NOMO-1 (cell line): Measurements from ENCODE around the gene LCNL1.
A peak's percentile ranks its signal among the peaks of the same experiment; 100 is the strongest.
"Not testable (repeated sequence)": the region's sequence is repeated elsewhere in the genome, so short reads cannot be mapped to it uniquely, and the experiment has no call there.

Experiments used
- DNase-seq, 2 experiments: peaks; one replicate each; lab custom pipeline; 2025; ENCODE audit not compliant: unreplicated experiment in 2 of 2; lab: John Stamatoyannopoulos, UW

Gene LCNL1

DNA sequence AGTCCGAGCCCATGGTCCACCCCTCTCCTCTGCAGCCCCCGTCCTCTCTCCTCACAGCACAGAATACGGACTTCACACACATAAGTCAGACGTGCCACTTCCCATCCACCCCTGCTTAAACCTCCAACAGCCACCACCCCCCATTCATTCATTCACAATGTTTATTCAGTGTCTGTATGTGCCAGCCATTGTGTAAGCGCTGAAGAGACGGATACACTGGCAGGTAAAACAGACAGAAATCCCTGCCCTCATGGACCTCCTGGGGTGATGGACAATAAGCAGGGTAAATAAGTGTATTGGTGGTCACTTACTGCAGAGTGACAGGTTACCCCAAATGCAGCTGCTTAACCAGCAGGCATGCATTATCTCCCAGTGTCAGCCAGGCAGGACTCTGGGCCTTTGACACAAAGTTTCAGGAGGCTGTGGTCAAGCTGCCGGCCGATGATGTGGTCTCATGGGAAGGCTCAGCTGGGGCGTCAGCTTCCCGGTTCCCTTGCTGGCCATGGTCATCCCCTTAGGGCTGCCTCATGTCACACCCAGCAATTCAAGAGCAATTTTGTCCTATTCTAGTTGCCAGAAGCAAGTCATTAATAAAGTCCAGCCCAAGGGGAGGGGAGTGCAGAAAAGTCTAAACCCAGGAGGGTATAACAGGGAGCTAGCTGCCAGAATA is 7.6 kb downstream of the LCNL1 start:
- no peak for DNase-seq

DNA sequence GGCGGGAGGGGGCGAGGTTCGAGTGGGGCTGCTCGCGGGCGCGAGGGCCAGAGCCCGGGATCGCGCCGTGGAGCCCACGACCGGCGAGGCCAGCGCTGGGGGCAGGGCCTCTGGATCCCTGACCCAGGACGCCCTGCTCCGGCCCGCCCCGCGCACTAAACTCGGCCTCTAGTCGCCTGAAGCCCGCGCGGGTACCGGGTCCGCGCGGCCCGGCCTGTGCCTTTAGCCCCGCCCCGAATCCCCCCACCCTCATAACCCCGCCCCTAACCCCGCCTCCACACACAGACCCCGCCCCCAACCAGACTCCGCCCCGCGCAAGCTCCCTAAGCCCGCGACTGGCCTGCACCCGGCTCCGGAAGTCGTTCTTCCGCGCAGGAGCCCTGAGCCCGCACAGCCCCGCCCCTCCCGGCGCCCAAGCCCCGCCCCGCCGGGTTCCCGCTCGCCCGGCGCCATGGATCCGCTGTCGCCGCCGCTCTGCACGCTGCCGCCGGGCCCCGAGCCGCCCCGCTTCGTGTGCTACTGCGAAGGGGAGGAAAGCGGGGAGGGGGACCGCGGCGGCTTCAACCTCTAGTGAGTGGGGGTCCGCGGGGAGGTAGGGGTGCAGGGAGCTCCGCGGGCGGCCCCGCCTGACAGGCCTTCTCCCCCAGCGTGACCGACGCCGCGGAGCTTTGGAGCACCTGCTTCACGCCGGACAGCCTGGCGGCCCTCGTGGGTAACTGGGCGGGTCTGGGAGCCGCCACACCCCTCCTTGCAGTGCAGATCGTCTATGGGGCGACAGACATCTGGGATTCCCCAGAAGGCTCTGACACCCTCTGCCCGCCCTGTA is 9.4 kb downstream of the LCNL1 start, which contains the start of gene PAXX:
PAXX (plus strand) TSS at position 430 of the 826 bp plus-strand sequence; CDS start at position 452, 22 bp downstream.
- DNase-seq = peak; percentile 88 to 98

DNA sequence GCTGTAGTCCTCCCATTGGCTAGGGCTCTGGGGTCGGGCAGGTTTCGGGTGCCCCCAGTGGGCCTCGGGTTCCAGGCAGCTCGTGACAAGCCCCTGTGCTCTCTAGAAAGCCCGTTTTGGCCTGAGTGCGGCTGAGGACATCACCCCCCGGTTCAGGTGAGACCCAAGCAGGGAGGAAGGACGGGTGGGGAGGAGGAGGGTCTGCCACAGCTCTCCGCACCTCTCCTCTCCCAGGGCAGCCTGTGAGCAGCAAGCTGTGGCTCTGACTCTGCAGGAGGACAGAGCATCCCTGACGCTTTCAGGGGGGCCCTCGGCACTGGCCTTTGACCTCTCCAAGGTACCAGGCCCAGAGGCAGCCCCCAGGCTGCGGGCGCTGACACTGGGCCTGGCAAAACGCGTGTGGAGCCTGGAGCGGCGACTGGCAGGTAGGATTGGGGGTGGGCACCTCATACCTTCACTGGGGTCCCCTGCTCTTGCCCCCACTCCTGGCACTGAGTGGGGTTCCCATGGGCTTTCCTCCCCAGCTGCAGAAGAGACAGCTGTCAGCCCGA is 10.1 kb downstream of the LCNL1 start:
- no peak for DNase-seq

DNA sequence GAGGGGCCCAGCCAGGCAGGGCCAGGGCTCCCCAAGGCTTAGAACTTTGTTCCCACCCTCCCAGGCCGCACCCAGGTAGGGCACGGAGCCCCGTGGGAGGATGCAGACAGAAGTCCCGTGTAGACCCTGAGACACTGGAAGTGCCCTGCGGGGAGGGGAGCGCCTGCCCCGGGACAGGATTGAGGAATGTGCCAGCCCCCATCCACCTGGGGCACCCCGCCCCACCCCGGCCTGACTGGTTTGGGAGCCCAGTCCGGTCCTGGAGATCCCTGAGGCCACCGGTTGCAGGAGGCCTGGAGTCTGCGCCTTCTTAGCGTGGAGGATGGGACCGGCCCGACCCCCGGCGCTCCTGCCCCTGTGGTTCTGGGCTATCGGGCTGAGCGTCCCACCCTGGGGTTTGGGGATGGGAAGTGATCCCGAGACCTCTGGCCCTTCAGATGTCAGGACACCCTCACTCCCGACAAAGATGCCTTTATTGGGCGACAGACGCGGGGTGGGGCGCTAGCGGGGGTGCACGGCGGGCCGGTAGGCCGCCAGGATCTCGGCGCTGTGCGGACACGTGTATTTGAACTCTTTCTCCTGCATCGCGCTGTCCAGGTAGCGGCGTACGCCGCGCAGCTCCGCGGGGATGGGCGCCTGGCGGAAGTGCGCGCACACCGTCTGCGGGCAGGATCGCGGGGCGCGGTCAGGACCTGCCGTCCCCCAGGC is 11.5 kb downstream of the LCNL1 start:
- no peak for DNase-seq

DNA sequence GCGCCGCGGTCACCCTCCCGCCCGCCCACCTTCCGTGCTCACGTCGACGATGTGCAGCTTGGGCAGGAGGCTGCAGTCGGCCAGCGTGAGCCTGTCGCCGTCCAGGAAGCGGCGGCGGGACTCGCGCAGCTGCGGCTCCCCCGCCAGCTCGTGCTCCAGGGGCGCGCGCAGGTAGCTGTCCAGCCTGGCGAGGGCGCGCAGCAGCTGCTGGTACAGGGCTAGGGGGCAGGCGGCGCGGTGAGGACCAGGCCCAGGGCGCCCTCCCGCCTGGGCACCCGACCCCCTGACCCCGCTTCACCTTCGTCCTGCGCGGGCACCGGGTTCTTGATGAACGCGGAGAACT is 12.1 kb downstream of the LCNL1 start:
- no peak for DNase-seq

DNA sequence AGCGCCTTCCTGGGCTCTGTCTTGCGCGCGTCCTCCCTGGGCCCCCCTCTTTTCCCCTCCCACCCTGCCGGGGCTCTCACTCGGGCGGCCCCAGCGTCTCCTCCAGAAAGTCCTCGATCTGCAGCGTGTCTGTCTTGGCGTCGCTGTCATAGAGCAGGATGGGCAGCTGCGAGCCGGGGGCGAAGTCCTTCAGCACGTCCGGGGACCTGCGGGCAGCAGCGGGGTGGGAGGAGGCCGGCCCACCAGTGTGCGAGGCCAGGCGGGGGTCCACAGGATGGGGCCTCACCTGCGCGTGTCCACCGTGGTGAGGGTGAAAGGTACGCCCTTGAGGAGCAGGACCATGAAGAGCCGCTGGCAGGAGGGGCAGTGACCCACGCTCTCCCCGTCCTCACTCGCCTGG is 12.6 kb downstream of the LCNL1 start:
- DNase-seq = no peak

DNA sequence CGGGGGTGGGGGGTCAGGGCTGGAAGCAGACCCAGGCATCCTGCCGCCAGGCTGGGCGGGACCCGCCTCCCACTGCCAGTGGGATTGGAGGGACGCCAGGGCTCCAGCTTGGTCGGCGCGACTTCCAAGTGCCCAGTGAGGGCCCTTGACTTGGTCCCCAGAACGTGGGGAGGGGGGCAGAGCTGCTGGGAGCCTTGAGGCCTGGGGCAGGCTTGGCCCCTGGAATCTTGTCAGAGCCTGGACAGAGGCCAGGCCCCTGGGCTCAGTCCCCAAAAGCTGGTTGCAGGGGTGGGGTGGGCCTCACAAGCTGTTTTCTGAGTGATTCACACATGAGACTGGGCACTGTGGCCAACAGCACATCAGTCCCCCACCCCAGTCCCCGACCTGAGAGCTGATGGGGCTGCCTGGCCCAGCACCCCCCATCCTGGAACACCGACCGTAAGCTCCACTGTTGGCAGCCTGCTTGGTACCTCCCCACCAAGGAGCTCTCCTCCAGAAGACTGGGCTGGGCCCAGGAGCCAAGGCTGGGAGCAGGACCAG is 13.0 kb downstream of the LCNL1 start:
- DNase-seq = no peak

DNA sequence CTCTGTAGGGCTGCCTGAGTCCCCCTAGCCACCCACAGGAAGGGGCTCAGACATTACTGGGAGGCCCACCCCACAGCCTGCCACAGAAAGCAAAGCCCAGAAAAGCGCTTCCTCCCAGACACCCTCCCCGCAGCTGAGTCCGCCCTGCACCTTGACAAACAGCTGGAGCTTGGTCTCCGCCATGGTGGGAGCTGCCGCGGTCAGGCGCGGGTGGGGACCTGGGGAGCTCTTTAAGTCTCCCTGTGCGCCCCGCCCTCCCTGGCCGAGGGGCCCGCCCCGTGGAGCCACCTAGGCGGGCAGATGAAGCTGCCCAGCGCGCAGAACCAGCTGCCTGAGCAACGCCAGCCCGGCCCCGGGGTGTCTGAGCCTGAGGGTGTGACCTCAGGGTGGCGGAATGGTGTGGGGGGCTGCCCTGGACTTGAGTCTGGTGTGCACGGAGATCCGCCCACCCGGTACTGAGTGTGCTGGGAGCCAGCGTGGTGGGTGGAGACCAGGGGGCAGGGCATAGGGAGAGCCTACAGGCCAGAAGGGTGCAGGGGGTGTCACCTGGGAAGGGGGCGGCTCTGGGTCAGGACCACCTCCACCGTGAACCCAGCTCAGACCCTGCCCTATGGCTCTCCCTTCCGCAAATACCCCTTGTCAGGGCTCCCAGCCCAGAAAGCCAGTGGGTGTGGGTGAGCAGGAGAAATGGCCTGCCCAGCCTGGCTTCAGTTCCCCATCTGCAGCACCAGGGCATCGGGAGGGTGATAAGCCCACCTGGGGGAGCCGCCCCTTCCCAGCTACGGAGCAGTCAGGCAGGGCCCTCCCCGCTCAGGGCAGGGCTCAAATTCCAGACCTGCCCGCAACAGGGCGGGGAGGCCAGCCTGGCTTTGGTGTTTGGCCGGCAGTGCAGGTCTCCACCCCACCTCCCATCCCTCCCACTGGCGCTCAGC is 13.8 kb downstream of the LCNL1 start, which contains the start of gene CLIC3:
CLIC3 (minus strand) TSS at position 208 of the 932 bp plus-strand sequence; CDS start at position 183, 25 bp downstream.
- no peak for DNase-seq

DNA sequence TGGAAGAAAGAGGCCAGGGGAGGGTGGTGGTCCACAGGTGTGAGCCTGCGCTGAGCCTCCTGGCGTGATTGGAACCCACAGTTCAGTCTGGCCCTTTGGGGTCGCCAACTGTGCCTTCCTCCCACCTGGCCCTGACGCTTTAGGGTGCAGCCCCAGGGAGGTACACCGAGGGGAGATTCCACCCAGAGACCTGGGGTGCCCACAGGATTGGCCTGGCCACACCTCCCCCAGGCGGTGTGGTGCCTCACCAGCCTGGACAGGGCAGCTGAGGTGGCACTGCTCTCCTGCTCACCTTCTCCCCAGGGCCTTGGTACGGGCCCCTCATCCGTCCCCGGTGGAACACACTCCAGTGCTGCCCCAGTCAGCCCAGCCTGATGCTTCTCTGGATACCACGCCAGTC is 14.6 kb downstream of the LCNL1 start:
- no peak for DNase-seq

DNA sequence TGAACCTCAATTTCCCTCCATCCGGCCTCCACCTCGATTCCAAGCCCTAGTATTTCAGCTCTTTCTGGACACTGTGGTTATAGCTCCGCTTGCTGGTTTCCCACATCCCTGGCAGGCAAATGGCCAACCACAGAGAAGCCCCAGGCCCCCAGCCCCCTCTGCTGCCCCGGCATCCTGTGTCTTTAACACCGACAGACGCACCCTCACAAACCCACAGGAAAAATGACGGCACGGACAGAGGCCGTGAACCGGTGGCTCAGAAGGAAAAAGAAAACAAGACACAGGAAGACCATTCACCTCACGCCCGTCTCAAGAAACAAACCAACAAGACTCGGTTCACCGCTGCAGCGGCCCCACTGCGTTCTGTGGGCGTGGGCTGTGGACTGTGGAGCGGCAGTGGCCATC is 15.0 kb downstream of the LCNL1 start:
- no peak for DNase-seq

DNA sequence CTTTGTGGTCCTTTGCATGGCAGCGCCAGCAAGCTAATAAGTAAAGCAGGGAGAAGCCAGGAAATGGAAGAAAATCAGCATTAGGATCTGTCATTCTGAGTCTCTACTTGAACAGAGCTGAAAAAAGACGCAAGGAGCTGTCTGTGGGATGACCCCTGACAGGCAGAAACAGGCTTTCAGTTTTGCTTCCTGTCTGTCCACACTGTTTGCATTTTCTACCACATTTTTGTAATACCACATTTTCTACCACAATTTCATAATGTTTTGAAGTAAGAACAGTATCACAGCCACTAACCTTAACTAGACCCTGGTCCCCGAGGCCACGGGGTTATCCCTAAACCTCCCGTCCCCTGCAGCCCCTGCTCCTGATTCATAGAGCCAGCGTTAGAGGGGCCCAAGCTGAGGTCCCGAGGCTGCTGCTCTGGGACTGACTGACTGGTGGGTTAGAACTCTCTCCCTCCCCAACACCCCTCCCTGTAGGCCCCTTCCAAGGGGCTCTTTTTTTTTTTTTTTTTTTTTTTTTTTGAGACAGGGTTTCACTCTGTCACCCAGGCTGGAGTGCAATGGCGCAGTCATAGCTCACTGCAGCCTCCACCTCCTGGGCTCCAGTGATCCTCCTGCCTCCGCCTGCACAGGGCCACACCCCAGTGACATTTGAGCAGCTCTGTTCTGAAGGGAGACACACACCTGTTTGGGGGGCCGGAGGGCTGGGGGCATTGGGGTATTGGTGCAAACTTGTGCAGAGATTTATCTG is 17.6 kb downstream of the LCNL1 start:
- DNase-seq = peak; percentile 93 to 99

DNA sequence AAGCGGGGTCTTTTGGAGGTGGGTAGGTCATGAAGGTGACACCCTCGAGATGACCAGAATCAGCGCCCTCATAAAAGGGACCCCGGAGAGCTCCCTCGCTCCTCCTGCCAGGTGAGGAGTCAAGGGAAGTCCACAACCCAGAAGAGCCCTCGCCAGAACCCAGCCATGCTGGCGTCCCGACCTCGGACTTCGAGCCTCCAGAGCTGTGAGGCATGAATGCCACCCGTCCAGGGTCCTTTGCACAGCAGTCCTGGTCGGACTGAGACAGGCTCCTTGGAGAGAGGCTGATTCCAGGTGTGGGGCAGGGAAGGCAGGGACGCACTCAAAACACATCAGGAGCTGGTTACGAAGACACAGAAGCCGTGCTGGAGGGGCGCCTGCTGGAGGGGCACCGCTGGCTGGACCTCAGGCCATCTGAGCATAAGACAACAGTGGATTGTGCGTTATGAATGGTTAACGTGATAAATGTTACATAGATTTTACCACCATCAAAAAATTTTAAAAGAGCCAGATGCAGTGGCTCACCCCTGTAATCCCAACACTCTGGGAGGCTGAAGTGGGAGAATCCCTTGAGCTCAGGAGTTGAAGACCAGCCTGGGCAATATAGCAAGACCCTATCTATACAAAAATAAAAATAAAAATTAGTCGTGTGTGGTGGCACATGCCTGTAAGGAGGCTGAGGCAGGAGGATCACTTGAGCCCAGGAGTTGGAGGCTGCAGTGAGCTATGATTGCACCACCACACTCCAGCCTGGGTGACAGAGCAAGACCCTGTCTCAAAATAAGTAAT is 19.3 kb downstream of the LCNL1 start:
- no peak for DNase-seq

DNA sequence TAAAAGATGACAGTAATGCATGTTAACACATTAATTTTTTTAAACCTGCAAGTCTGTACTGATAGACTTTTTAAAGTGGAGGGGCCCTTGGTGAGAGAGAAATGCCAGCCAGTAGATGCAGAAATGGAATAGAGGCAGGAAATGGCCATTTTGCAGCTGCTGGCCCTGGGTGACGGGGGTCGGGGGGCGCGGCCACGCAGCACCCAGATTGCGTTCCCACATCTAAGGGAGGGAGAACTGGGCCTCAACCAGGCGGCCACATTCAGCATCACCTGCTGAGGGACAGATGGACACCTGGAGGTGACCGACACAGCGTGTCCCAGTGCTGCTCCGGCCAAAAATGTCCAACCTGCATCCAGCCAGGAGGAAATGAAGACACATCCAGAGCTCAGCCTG is 19.9 kb downstream of the LCNL1 start:
- no peak for DNase-seq

DNA sequence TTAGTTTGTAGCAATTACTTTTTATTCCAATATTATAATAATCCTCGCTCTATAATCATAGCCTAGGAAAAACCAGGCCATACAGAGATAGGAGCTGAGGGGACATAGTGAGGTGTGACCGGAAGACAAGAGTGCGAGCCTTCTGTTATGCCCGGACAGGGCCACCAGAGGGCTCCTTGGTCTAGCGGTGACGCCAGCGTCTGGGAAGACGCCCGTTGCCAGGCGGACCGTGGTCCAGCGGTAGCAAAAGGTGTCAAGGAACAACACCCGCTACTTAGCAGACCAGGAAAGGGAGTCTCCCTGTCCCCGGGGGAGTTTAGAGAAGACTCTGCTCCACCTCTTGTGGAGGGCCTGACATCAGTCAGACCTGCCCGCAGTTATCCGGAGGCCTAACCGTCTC is 21.5 kb downstream of the LCNL1 start:
- DNase-seq = not testable (repeated sequence)

DNA sequence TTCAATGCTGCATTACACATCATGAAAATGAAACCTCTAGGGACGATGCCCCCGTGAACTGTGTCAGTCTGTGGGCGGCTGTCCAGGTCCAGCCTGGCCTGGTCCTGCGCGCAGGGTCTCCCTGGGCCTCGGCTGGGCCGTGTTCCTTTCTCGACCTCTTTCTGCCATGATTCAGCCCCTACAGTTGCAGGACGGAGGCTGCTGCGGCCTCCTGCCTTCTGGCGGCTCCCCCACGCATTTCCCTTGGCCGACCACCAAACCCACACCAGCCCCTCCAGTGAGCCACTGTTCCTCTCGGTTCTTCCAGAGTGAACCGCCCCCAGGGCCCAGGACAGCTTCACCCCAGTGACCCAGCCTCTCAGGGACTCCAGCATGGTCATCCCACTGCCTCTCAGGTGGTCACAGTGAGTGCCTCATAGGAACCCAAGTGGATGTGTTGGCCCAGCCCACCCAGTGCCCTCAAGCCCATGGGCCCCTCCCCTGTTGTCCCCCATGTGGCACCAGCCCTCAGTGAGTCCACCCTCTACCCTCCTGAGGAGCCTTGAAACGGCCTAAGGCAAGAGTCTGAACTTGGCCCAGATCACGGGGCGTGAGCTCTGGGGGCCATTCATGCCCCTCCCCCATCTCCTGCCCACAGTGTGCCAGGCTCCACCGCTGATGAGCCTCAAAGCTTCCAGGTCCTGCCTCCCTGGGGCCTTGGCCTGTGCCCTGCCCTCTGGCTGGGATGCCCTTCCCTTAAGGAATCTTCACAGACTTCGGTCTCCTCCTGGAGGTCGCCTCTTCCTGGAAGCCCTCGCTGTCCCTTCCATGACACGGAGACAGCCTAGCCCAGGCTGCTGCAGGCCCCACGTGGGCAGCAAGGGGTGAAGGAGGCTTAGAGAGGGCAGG is 23.6 kb downstream of the LCNL1 start:
- DNase-seq = no peak

DNA sequence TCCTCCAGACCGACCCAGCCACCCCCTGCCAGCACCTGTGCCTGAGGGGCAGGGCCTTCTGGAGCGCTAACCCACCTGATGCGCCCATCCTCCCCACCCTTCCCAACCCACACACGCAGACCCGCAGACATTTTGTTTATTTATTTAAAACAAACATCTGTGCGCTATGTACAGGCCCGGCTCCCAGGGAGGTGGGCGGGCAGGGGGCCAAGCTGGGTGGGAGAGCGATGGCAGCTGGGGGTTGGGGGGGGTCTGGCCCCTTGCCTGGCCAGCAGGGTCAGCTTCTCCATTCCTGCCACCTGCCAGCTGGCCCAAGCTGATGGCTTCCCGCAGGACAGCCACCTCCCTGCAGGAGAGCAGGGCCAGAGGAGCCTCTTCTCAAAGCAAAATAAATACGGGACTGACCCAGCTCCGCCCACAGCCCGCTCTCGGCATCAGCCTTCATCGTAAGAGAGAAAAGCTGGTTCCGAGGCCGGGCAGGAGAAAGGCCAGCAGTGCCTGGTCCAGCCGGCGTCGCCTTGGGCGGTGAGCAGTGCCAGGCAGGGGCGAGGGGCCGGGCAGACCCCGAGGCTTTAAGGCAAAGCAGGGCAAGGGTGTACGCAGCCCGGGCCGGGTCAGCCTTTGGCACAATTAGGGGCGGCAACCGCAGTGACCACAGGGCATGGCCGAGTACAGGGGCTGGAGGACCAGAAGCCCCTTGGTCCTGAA is 24.5 kb downstream of the LCNL1 start:
- no peak for DNase-seq

DNA sequence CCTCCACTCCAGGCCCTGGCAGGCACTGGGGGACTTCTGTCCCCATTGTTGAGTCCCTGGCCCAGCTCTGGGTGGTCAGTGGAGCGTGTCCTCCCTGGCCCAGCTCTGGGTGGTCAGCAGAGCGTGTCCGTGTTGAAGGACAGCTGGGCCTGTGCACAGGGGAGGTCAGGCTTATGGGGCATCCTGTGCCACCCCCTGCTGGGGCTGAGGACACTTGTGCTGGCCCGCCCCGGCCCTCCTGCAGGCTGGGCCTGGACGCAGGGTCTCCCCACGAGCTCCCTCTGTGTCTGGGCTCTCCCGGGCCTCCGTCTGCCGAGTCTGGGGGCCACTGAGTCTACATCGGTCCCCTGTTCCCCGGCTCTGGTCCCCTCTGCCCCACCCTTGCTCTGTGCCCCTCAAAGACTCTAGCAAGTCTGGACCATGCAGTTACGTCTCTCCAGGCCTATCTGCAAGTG is 25.1 kb downstream of the LCNL1 start:
- no peak for DNase-seq
